KMS-11 (cell line): ENCODE measurements around the gene SPATC1L.

Experiments
- H2AFZ ChIP-seq: fragments of 200-600 bp; sonication (generic); 2 replicates; pipeline ENCODE4 v1.6.1; 2016; ENCODE audit warnings: antibody characterized with exemption, mixed run types, low read depth
- H3K27ac ChIP-seq: fragments of 200-600 bp; sonication (generic); 2 replicates; pipeline ENCODE4 v1.6.1; 2016; ENCODE audit warnings: mild to moderate bottlenecking, mixed run types
- H3K27me3 ChIP-seq: fragments of 200-600 bp; sonication (generic); 2 replicates; pipeline ENCODE4 v1.6.1; 2017; ENCODE audit warnings: mild to moderate bottlenecking, low read depth, mixed run types, moderate library complexity; ENCODE audit not compliant: insufficient read depth
- H3K36me3 ChIP-seq: fragments of 200-600 bp; sonication (generic); 2 replicates; pipeline ENCODE4 v1.6.1; 2017; ENCODE audit warnings: mild to moderate bottlenecking, mixed run types; ENCODE audit not compliant: insufficient read depth
- H3K4me1 ChIP-seq: fragments of 200-600 bp; sonication (generic); 2 replicates; pipeline ENCODE4 v1.6.1; 2016; ENCODE audit warnings: mild to moderate bottlenecking, low read depth, mixed run types; ENCODE audit not compliant: poor library complexity, severe bottlenecking
- H3K4me2 ChIP-seq: fragments of 200-600 bp; sonication (generic); 2 replicates; pipeline ENCODE4 v1.7.0; 2016; ENCODE audit warnings: mild to moderate bottlenecking, mixed run types
- H3K4me3 ChIP-seq: fragments of 200-600 bp; sonication (generic); IDR thresholded peaks from 2 replicates; pipeline ENCODE4 v1.6.1; 2017; ENCODE audit warnings: low read depth, low read length, mixed read lengths; ENCODE audit not compliant: insufficient read depth
- H3K79me2 ChIP-seq: fragments of 200-600 bp; sonication (generic); 2 replicates; pipeline ENCODE4 v1.6.1; 2016; ENCODE audit warnings: low read depth, mixed run types; ENCODE audit not compliant: insufficient read depth
- H3K9ac ChIP-seq: fragments of 200-600 bp; sonication (generic); 2 replicates; pipeline ENCODE4 v1.6.1; 2016; ENCODE audit warnings: mild to moderate bottlenecking, mixed run types
- H4K20me1 ChIP-seq: fragments of 200-600 bp; sonication (generic); 2 replicates; pipeline ENCODE4 v1.6.1; 2016; ENCODE audit warnings: mild to moderate bottlenecking, mixed run types; ENCODE audit not compliant: insufficient read depth
- TF ChIP-seq, protein P1 (sequence below): fragments of 200-600 bp; sonication (generic); conservative IDR thresholded peaks from 2 replicates; pipeline ENCODE4 v1.6.1; 2017; ENCODE audit warnings: low read depth, mild to moderate bottlenecking, antibody characterized with exemption, low read length, moderate library complexity, mixed read lengths

The SPATC1L gene

DNA sequence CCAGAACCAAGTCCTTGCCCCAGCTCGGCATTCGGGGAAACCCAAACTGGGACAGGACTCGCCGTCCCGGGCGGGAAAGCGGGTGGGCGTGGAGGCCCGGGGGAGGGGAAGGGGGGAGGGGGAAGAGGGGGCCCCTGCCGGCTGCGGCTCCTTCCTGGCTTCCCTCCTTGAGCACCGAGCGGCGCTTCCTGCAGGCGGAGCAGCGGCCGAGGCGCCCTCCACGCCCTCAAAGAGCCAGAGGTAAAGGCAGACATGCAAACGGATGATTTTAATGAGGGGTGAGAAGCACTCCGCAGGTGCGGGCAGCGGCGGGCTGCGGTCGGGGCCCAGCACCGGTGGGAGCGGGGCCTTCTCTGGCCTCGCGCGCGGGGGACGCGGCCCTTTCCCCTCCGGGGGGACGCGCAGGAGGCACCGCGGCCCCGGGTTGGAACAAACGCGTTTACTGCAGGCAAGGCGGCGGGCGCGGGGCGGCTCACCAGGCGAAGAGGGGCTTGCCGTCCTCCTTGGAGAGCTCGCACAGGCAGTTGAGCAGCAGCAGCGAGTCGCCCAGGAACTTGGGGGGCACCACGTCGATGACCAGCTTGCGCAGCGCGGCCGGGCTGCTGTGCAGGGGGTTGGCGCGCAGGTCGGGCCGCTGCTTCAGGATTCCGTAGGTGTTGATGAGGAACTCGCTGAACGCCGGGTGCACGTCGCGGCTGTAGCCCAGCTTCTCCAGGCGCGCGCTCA, 23.2 kb downstream of the SPATC1L start:
- H4K20me1 ChIP-seq, result no peaks in the 10 kb centered on the region
- no peaks in the 10 kb centered on the region for H3K36me3 ChIP-seq
- no peaks in the 10 kb centered on the region for H3K79me2 ChIP-seq
- H3K4me1 ChIP-seq, result no peaks in the 10 kb centered on the region
- no peak overlapping the region for H2AFZ ChIP-seq
- H3K27ac ChIP-seq, result no peak overlapping the region
- no peaks in the 10 kb centered on the region for H3K27me3 ChIP-seq
- no peak overlapping the region for H3K4me2 ChIP-seq
- TF ChIP-seq, protein P1, sequence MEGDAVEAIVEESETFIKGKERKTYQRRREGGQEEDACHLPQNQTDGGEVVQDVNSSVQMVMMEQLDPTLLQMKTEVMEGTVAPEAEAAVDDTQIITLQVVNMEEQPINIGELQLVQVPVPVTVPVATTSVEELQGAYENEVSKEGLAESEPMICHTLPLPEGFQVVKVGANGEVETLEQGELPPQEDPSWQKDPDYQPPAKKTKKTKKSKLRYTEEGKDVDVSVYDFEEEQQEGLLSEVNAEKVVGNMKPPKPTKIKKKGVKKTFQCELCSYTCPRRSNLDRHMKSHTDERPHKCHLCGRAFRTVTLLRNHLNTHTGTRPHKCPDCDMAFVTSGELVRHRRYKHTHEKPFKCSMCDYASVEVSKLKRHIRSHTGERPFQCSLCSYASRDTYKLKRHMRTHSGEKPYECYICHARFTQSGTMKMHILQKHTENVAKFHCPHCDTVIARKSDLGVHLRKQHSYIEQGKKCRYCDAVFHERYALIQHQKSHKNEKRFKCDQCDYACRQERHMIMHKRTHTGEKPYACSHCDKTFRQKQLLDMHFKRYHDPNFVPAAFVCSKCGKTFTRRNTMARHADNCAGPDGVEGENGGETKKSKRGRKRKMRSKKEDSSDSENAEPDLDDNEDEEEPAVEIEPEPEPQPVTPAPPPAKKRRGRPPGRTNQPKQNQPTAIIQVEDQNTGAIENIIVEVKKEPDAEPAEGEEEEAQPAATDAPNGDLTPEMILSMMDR, result no peak
- no peak overlapping the region for H3K9ac ChIP-seq
- no peak overlapping the region for H3K4me3 ChIP-seq

DNA sequence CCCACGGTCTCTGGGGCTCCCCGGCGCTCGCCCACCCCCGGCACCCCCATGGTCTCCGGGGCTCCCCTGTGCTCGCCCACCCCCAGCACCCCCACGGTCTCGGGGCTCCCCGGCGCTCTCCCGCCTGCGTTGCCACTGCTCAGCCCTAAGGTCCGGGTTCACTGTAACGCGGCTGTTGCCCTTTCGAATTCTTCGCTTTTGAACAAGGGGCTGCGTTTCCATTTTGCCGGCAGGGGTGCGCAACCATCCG, 23.7 kb downstream of the SPATC1L start:
- Histone ChIP-seq H4K20me1 (no peaks in the 10 kb centered on the region), H3K4me1 (no peaks in the 10 kb centered on the region), H2AFZ (no peak overlapping the region), H3K36me3 (no peaks in the 10 kb centered on the region), H3K27ac (no peak overlapping the region), H3K79me2 (no peaks in the 10 kb centered on the region), H3K4me2 (no peak overlapping the region), H3K27me3 (no peaks in the 10 kb centered on the region), H3K4me3 (no peak overlapping the region), H3K9ac (no peak overlapping the region)
- TF ChIP-seq, protein P1, result no peak

DNA sequence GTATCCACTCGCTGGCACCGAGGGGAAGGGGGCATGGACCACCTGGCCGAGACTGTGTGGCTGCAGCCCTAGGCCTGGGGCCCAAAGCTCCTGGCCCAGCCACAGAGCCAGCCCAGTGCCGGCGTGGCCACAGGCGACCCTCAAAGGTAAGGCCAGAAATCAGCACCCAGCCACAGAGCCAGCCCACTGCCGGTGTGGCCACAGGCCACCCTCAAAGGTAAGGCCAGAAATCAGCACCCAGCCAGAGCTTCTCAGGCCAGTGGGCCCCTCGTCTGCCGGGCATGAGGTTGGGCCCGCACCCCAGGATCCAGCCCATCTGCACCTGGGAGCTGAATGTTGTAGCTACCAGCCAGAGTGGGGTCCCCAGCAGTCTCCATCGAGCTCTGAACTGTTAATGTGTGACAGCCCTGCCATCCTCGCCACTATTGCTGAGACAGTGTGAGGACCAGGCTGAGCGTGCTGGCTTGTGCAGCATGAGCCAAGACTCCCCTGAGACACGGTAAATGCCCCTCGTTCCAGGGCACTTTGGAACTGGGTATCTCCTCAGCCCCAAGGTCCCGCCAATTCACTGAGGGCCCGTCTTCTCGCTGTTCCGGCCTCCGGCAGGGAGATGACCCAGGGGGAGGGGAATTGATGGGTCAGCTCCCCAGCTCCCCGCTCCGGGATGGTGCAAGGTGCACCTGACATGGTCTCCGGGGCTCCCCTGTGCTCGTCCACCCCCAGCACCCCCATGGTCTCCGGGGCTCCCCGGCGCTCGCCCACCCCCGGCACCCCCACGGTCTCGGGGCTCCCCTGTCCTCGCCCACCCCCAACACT, 24.2 kb downstream of the SPATC1L start:
- H3K79me2 ChIP-seq, result no peaks in the 10 kb centered on the region
- no peak overlapping the region for H3K9ac ChIP-seq

DNA sequence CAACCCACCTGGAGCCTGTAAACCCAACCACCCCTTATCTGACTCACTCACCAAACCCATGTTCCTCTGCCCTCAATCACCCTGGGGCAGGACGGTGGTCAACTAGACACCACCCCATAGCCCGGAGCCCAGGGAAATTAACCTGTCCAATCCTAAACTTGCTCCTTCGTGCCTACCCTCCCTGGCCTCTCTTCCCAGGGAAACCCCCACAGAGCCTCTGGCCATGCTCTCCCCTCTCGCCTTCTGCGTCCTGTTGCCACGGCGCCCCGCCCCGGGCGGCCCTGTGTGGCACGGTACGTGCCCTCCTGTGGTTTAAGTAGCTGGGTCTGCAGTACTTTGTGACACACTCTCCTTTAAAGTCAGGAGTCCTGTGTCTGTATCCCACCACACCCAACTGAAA, 24.9 kb downstream of the SPATC1L start:
- H2AFZ ChIP-seq, result no peak overlapping the region
- TF ChIP-seq, protein P1, result no peak
- H3K4me3 ChIP-seq, result no peak overlapping the region
- no peaks in the 10 kb centered on the region for H3K79me2 ChIP-seq
- H3K4me2 ChIP-seq, result no peak overlapping the region
- H3K36me3 ChIP-seq, result no peaks in the 10 kb centered on the region
- H4K20me1 ChIP-seq, result no peaks in the 10 kb centered on the region
- no peak overlapping the region for H3K27ac ChIP-seq
- no peaks in the 10 kb centered on the region for H3K4me1 ChIP-seq
- no peaks in the 10 kb centered on the region for H3K27me3 ChIP-seq
- no peak overlapping the region for H3K9ac ChIP-seq

More for the DNA sequence above, 24.2 kb downstream of the SPATC1L start:
- Histone ChIP-seq H3K4me2 (no peak overlapping the region), H3K4me3 (no peak overlapping the region), H4K20me1 (no peaks in the 10 kb centered on the region), H2AFZ (no peak overlapping the region), H3K27ac (no peak overlapping the region), H3K36me3 (no peaks in the 10 kb centered on the region), H3K4me1 (no peaks in the 10 kb centered on the region), H3K27me3 (no peaks in the 10 kb centered on the region)
- TF ChIP-seq, protein P1, result no peak
